Natural killer cell (primary cell): ENCODE results near the gene SOS1. TPM values are rescaled to one million over a fixed set of nuclear protein-coding genes. Genes with fewer than 3 reads are reported as not detected.

ENCODE experiments used
- ATAC-seq, 3 donors: fragments of 150-1000 bp in 2 of 3; fragments of 200-7000 bp in 1 of 3; cut with Tn5 transposase; 1 replicate in 1 of 3; 2 replicates in 2 of 3; pipeline ENCODE4 v1.10.0; 2021; ENCODE audit warnings: mild to moderate bottlenecking in 2 of 3, moderate library complexity in 2 of 3
- DNase-seq, 2 donors: peaks; one replicate each; pipeline versions ENCODE4 v3.0.0 to v3.0.0-alpha.2; 2013 to 2021; ENCODE audit warnings: mixed read lengths in 1 of 2
- H3K27ac ChIP-seq: one replicate; pipeline ENCODE4 v1.5.1; 2013; ENCODE audit warnings: mild to moderate bottlenecking, low read length
- H3K27me3 ChIP-seq: one replicate; pipeline ENCODE4 v1.6.1; 2013; ENCODE audit warnings: low read length; ENCODE audit not compliant: control insufficient read depth, insufficient read depth
- H3K36me3 ChIP-seq: one replicate; pipeline ENCODE4 v1.6.1; 2013; ENCODE audit warnings: low read length; ENCODE audit not compliant: control insufficient read depth, insufficient read depth
- H3K4me1 ChIP-seq: one replicate; pipeline ENCODE4 v1.6.1; 2013; ENCODE audit warnings: low read length; ENCODE audit not compliant: control insufficient read depth, insufficient read depth
- H3K4me3 ChIP-seq: one replicate; pipeline ENCODE4 v1.5.1; 2013; ENCODE audit warnings: low read length
- H3K9me3 ChIP-seq: one replicate; pipeline ENCODE4 v1.6.1; 2013; ENCODE audit warnings: low read length; ENCODE audit not compliant: control insufficient read depth, insufficient read depth
- H3K27ac Mint-ChIP-seq, 2 donors: one replicate each; pipeline ENCODE4 v1.8.0; 2022; ENCODE audit warnings: mild to moderate bottlenecking in 2 of 2, mixed read lengths in 2 of 2, moderate library complexity in 1 of 2
- H3K27me3 Mint-ChIP-seq, 2 donors: one replicate each; pipeline ENCODE4 v1.8.0; 2022; ENCODE audit warnings: low read depth in 2 of 2, mixed read lengths in 2 of 2
- H3K36me3 Mint-ChIP-seq: one replicate; pipeline ENCODE4 v1.8.0; 2022; ENCODE audit warnings: mixed read lengths
- H3K4me1 Mint-ChIP-seq, 2 donors: one replicate each; pipeline ENCODE4 v1.8.0; 2022; ENCODE audit warnings: mixed read lengths in 2 of 2
- H3K4me3 Mint-ChIP-seq: one replicate; pipeline ENCODE4 v1.8.0; 2022; ENCODE audit warnings: mild to moderate bottlenecking, moderate library complexity, mixed read lengths
- H3K9me3 Mint-ChIP-seq, 2 donors: one replicate each; pipeline ENCODE4 v1.8.0; 2022; ENCODE audit warnings: mixed read lengths in 2 of 2
- CTCF ChIP-seq: fragments of 200-600 bp; IDR thresholded peaks from one replicate; pipeline ENCODE4 v1.8.0; 2022; ENCODE audit warnings: antibody characterized with exemption
- WGBS: methylation state at CpG from one replicate; pipeline ENCODE4 v1.1.7; 2013; ENCODE audit warnings: missing lambda C conversion rate; ENCODE audit not compliant: insufficient coverage; 5-methylcytosine and 5-hydroxymethylcytosine counted together
- intact Hi-C: fragments of 100-400 bp; cut with micrococcal nuclease; formaldehyde crosslinking; loops from one replicate; pipeline ENCODE4 v1.14.2; 2022
- total RNA-seq, 4 donors: library from RNA; stranded (reverse); fragments of 120-200 nt in 1 of 4; gene quantifications; one replicate each; pipeline versions ENCODE4 v1.2.3 to v1.2.4, GENCODE V29; 2013 to 2022

Gene SOS1
- total RNA-seq, 3 donors from 2014 or later (not counting 1 experiment from before 2014, with no cell fraction given) = 32.6 to 73.9 (median 52.7) TPM

DNA sequence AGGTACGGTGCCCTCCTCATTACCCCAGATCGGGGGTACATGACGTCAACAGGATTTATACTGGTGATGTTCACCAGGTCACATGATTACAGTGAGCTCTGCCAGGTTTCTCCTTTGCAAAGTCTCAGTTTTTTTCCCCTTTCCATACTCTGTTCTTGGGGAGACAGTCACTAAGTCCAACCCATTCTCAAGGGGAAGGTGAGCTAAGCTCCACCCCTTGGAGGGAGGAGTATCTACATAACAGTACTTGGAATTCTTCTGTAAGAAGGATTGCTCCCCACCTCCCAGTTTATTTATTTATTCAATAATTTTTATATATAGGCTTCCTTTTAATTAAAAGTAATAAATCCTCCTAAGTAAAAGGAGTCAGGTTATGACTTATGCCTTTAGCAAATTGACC, 34.1 kb upstream of the SOS1 start:
- ATAC-seq (no peak), DNase-seq (no peak)
- H3K4me3 ChIP-seq = no peak overlapping the region
- Mint-ChIP-seq H3K4me1 (no peaks in the 10 kb centered on the region), H3K9me3 (no peaks in the 10 kb centered on the region), H3K27me3 (no peaks in the 10 kb centered on the region), H3K27ac (no peak overlapping the region), H3K36me3 (no peaks in the 10 kb centered on the region), H3K4me3 (no peak overlapping the region)
- WGBS = 97% methylated on average over 3 of the region's 3 CpGs
- no peak for TF ChIP-seq CTCF
- H3K4me1 ChIP-seq = no peaks in the 10 kb centered on the region
- H3K27me3 ChIP-seq = no peaks in the 10 kb centered on the region
- H3K27ac ChIP-seq = no peak overlapping the region
- H3K36me3 ChIP-seq = no peaks in the 10 kb centered on the region
- no peaks in the 10 kb centered on the region for H3K9me3 ChIP-seq
- intact Hi-C loops = no loop called here

GRCh38 chr2:39153312-39153711, 32.5 kb upstream of the SOS1 start:
- Histone ChIP-seq H3K4me3 (no peak overlapping the region), H3K4me1 (no peaks in the 10 kb centered on the region), H3K27me3 (no peaks in the 10 kb centered on the region), H3K27ac (no peak overlapping the region), H3K9me3 (no peaks in the 10 kb centered on the region), H3K36me3 (no peaks in the 10 kb centered on the region)
- no peaks in the 10 kb centered on the region for H3K36me3 Mint-ChIP-seq
- ATAC-seq (no peak), DNase-seq (no peak)
- intact Hi-C loops = no loop called here
- no peak overlapping the region for H3K4me3 Mint-ChIP-seq
- TF ChIP-seq CTCF = no peak
- no peak overlapping the region for H3K27ac Mint-ChIP-seq
- no peaks in the 10 kb centered on the region for H3K27me3 Mint-ChIP-seq
- no CpG with 5 or more reads among the region's 1 CpG for WGBS
- no peaks in the 10 kb centered on the region for H3K4me1 Mint-ChIP-seq
- H3K9me3 Mint-ChIP-seq = no peaks in the 10 kb centered on the region

DNA sequence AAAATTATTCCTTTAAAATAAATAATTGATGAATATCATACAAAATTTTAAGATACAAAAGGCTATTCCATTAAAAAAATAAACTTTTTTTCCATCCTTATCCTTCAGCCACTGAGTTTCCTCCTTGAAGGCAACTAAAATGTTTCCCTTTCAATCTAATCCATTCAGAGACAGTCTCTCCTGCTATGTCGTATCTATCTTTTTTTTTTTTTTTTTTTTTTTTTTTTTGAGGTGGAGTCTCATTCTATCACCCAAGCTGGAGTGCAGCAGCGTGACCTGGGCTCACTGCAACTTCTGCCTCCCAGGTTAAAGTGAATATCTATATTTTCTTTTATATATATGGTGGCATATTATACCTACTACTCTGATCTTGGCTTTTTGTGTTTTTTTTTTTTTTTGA, 31.7 kb upstream of the SOS1 start:
- Mint-ChIP-seq H3K27ac (no peak overlapping the region), H3K27me3 (no peaks in the 10 kb centered on the region), H3K4me3 (no peak overlapping the region), H3K4me1 (no peaks in the 10 kb centered on the region), H3K9me3 (no peaks in the 10 kb centered on the region), H3K36me3 (no peaks in the 10 kb centered on the region)
- no peak for TF ChIP-seq CTCF
- no peaks in the 10 kb centered on the region for H3K9me3 ChIP-seq
- DNase-seq (no peak), ATAC-seq (no peak)
- no peak overlapping the region for H3K27ac ChIP-seq
- H3K36me3 ChIP-seq = no peaks in the 10 kb centered on the region
- intact Hi-C loops = no loop called here
- no peak overlapping the region for H3K4me3 ChIP-seq
- H3K4me1 ChIP-seq = no peaks in the 10 kb centered on the region
- no CpG with 5 or more reads among the region's 2 CpGs for WGBS
- H3K27me3 ChIP-seq = no peaks in the 10 kb centered on the region

GRCh38 chr2:39150890-39151497, 30.1 kb upstream of the SOS1 start:
- no peak overlapping the region for H3K27ac ChIP-seq
- no peak overlapping the region for H3K4me3 ChIP-seq
- Mint-ChIP-seq H3K27ac (no peak overlapping the region), H3K27me3 (no peaks in the 10 kb centered on the region), H3K9me3 (no peaks in the 10 kb centered on the region), H3K4me1 (no peaks in the 10 kb centered on the region), H3K36me3 (no peaks in the 10 kb centered on the region), H3K4me3 (no peak overlapping the region)
- no peaks in the 10 kb centered on the region for H3K27me3 ChIP-seq
- H3K4me1 ChIP-seq = no peaks in the 10 kb centered on the region
- DNase-seq = no peak
- no peaks in the 10 kb centered on the region for H3K36me3 ChIP-seq
- intact Hi-C loops = no loop called here
- no peak for TF ChIP-seq CTCF
- no peaks in the 10 kb centered on the region for H3K9me3 ChIP-seq
- WGBS = 83% methylated on average over 8 of the region's 9 CpGs
- ATAC-seq = no peak
